ENCODE data around the gene KRTAP2-3. TPM values are rescaled to one million over a fixed set of nuclear protein-coding genes. Genes with fewer than 3 reads are reported as not detected.

KRTAP2-3 gene, protein sequence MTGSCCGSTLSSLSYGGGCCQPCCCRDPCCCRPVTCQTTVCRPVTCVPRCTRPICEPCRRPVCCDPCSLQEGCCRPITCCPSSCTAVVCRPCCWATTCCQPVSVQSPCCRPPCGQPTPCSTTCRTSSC
- 0.89 TPM in 1 of 2 replicates, not detected in the other for total RNA-seq

GRCh38 chr17:41060052-41060604 lies at the start of gene KRTAP2-3:
Gene KRTAP2-3, minus strand, starts transcription at chr17:41060114. Its CDS starts 64 bp downstream, at chr17:41060050.

GRCh38 chr17:41105347-41105746 lies 45.4 kb upstream of the KRTAP2-3 start, which contains the start of gene KRTAP4-9:
Gene KRTAP4-9, plus strand, starts transcription at chr17:41105389. Its CDS starts 0 bp downstream, at chr17:41105389.

DNA sequence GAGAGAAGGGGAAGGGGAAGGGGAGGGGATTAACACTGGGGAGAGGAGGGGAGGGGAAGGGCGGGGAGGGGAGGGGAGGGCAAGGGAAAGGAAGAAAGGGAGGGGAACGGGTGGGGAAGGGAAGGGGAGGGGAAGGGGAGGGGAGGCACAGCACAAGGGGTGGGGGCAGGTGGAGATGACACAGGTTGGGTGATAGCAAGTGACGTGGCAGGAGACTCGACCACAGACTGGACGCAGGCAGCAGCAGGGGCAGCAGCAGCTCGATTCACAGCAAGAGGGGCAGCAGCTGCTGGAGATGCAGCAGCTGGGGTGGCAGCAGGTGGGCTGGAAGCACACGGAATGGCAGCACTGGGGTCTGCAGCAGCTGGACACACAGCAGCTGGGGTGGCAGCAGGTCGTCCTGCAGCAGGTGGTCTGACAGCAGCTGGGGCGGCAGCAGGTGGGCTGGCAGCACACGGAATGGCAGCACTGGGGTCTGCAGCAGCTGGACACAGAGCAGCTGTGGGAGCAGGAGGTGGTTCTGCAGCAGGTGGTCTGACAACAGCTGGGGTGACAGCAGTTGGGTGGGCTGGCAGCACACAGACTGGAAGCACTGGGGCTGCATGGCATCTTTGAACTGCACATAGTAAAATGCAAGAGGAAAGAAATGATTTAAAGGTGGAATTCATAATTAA lies 41.8 kb upstream of the KRTAP2-3 start, which contains the start of gene KRTAP4-16:
KRTAP4-16 (minus strand) TSS at position 624 of the 674 bp plus-strand sequence; CDS start at position 624, 0 bp downstream.

DNA sequence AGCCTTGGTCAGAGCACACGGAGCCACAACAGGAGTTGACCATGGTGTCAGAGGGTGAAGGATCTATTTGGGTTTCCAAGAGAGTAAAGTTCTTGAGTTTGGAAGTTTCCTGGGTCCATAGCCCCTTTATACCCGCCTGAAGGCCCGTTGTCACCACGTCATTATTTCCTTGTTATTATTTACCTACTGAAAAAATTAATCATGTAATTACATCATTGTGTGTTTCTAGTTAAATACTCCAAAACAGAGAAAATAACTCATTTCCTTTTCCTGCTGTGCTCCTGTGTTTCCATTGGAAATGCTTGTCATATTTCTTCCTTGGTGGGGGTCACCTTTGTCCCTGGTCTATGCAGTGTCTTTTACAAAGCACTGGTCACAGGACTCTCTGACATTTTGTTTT lies 38.1 kb upstream of the KRTAP2-3 start, which contains the start of gene KRTAP4-8:
KRTAP4-8 (minus strand) TSS at position 101 of the 400 bp plus-strand sequence; CDS start at position 43, 58 bp downstream.

GRCh38 chr17:41084100-41084856 lies 24.4 kb upstream of the KRTAP2-3 start, which contains the start of gene KRTAP4-7:
Gene KRTAP4-7, plus strand, starts transcription at chr17:41084150. Its CDS starts 57 bp downstream, at chr17:41084207.

DNA sequence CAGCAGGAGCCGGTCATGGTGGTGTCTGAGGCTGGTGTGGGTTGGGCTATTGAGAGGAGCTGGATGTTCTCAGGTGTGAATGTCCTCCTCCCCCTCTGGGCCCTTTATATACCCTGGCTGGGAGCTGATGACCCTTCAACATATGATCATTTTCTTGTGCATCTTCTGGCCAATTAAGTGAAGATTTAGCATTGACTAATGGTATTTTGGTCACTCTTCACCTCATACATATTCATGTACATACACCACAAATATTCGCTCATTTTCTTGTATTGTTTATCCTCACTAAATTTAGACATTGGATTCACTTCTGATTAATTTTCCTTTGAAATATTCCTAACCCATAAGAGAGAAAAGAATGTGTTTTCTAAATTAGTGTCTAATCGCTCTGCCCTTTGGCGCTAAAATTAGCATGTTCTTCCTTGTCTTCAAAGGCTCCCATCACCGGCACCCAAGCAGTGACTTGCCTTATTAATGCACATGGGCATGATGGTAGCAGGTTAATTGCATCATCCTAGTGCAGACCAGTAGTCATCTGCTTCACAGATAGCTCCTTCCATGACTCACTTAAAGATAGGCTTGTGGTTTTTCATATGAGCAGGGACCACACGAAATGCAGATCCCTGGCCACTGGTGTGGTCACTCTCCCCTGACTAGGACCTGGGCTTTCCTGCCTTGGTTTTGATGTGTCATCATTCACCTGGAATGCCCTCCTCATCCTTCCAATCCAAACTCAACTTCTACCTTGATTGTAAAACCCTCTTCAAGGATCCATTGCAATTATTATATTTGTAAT lies 6.1 kb upstream of the KRTAP2-3 start, which contains the start of gene KRTAP2-4:
KRTAP2-4 (minus strand) TSS at position 51 of the 796 bp plus-strand sequence; CDS start at position 17, 34 bp downstream.

GRCh38 chr17:41055130-41055529 lies 4.8 kb downstream of the KRTAP2-3 start, which contains the start of gene KRTAP2-2:
Gene KRTAP2-2, minus strand, starts transcription at chr17:41055230. Its CDS starts 19 bp downstream, at chr17:41055211.

GRCh38 chr17:41046735-41047465 lies 13.0 kb downstream of the KRTAP2-3 start, which contains the start of gene KRTAP2-1:
Gene KRTAP2-1, minus strand, starts transcription at chr17:41047316. Its CDS starts 49 bp downstream, at chr17:41047267.

DNA sequence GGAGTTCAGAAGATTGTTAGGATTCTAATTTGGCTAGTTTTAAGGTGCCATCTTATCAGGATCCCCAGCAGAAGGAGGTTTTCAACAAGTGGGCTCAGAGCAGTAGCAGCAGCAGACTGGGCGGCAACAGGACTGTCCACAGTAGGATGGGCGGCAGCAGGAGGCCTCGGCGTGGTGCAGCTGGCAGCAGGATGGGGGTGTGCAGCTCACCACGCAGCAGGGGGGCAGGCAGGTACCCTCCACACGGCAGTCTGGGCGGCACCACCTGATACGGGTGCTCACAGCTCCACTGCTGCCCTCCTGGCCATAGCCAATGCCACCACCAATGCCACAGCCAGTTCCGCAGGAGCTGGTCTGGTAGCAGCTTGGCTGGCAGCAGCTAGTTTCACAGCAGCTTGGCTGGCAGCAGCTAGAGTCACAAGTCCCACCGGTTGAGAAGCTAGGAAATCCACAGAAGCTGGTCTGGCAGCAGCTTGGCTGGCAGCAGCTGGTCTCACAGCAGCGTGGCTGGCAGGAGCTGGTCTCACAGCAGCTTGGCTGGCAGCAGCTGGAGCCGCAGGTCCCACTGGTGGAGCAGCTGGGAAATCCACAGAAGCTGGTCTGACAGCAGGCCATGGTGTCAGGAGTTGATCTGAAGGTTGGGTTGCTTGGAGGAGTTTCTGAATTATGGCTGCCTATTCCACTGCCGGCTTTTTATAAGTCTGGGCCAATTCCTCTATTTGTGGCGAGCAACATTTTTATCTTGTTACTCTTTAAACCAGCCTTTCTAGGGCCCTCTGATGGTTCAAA lies 18.9 kb downstream of the KRTAP2-3 start, which contains the start of gene KRTAP1-1:
KRTAP1-1 (minus strand) TSS at position 668 of the 789 bp plus-strand sequence; CDS start at position 615, 53 bp downstream.

DNA sequence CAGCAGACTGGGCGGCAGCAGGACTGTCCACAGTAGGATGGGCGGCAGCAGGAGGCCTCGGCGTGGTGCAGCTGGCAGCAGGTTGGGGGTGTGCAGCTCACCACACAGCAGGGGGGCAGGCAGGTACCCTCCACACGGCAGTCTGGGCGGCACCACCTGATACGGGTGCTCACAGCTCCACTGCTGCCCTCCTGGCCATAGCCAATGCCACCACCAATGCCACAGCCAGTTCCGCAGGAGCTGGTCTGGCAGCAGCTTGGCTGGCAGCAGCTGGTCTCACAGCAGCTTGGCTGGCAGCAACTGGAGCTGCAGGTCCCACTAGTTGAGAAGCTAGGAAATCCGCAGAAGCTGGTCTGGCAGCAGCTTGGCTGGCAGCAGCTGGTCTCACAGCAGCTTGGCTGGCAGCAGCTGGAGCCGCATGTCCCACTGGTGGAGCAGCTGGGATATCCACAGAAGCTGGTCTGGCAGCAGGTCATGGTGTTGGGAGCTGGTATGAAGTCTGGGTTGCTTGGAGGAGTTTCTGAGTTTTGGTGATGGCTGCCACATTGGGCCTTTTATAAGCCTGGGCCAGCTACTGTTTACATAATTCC lies 25.5 kb downstream of the KRTAP2-3 start, which contains the start of gene KRTAP1-3:
KRTAP1-3 (minus strand) TSS at position 529 of the 590 bp plus-strand sequence; CDS start at position 476, 53 bp downstream.

GRCh38 chr17:41029633-41030245 lies 30.2 kb downstream of the KRTAP2-3 start, which contains the start of gene KRTAP1-4:
Gene KRTAP1-4, minus strand, starts transcription at chr17:41030195. Its CDS starts 117 bp downstream, at chr17:41030078.

DNA sequence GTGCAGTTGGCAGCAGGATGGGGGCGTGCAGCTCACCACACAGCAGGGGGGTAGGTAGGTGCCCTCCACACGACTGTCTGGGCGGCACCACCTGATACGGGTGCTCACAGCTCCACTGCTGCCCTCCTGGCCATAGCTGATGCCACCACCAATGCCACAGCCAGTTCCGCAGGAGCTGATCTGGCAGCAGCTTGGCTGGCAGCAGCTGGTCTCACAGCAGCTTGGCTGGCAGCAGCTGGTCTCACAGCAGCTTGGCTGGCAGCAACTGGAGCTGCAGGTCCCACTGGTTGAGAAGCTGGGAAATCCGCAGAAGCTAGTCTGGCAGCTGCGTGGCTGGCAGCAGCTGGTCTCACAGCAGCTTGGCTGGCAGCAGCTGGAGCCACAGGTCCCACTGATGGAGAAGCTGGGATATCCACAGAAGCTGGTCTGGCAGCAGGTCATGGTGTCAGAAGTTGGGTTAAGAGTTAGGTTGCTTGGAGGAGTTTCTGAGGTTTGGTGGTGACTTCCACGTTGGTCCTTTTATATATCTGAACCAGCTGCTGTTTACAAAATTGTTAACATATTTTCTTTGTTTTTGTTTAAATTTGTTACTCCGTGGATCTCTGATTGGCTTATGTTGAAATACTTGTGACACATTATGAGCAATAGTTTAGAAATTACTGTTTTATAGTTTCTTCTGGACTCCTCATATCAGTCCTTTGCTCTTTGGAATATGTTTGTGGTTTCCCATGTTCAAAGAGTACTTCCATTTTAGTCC lies 33.0 kb downstream of the KRTAP2-3 start, which contains the start of gene KRTAP1-5:
KRTAP1-5 (minus strand) TSS at position 494 of the 757 bp plus-strand sequence; CDS start at position 441, 53 bp downstream.

Other genes starting within 250 kb of the KRTAP2-3 start
- 14.4 and 20.9 TPM in 2 replicates for gene KRT10, start 237.5 kb downstream of the KRTAP2-3 start, total RNA-seq
- under 0.01 TPM in 1 of 2 replicates, not detected in the other for gene KRT12, start 192.9 kb downstream of the KRTAP2-3 start, total RNA-seq
- gene KRT20, start 174.9 kb downstream of the KRTAP2-3 start, total RNA-seq: not detected in 2 replicates
- gene KRT23, start 122.5 kb downstream of the KRTAP2-3 start, total RNA-seq: 3.5 and 4.3 TPM in 2 replicates
- gene KRT39, start 93.2 kb downstream of the KRTAP2-3 start, total RNA-seq: not detected in 2 replicates
- gene KRT40, start 75.8 kb downstream of the KRTAP2-3 start, total RNA-seq: not detected in 2 replicates
- gene KRTAP3-3, start 66.0 kb downstream of the KRTAP2-3 start, total RNA-seq: not detected in 2 replicates
- not detected in 2 replicates for gene KRTAP3-2, start 60.2 kb downstream of the KRTAP2-3 start, total RNA-seq
- gene KRTAP3-1, start 51.0 kb downstream of the KRTAP2-3 start, total RNA-seq: not detected in 2 replicates
- gene KRTAP1-5, start 32.9 kb downstream of the KRTAP2-3 start, total RNA-seq: 15.4 and 18.2 TPM in 2 replicates
- not detected in 2 replicates for gene KRTAP1-4, start 29.9 kb downstream of the KRTAP2-3 start, total RNA-seq
- not detected in 2 replicates for gene KRTAP1-3, start 25.2 kb downstream of the KRTAP2-3 start, total RNA-seq
- gene KRTAP1-1, start 18.7 kb downstream of the KRTAP2-3 start, total RNA-seq: 0.35 TPM in 1 of 2 replicates, not detected in the other
- gene KRTAP2-1, start 12.8 kb downstream of the KRTAP2-3 start, total RNA-seq: not detected in 2 replicates
- gene KRTAP2-2, start 4.9 kb downstream of the KRTAP2-3 start, total RNA-seq: not detected in 2 replicates
- not detected in 2 replicates for gene KRTAP2-4, start 5.8 kb upstream of the KRTAP2-3 start, total RNA-seq
- gene KRTAP4-7, start 24.0 kb upstream of the KRTAP2-3 start, total RNA-seq: not detected in 2 replicates
- gene KRTAP4-8, start 38.0 kb upstream of the KRTAP2-3 start, total RNA-seq: not detected in 2 replicates
- gene KRTAP4-16, start 42.1 kb upstream of the KRTAP2-3 start, total RNA-seq: not detected in 2 replicates
- not detected in 2 replicates for gene KRTAP4-9, start 45.3 kb upstream of the KRTAP2-3 start, total RNA-seq
- not detected in 2 replicates for gene KRTAP4-11, start 58.3 kb upstream of the KRTAP2-3 start, total RNA-seq
- gene KRTAP4-12, start 64.1 kb upstream of the KRTAP2-3 start, total RNA-seq: not detected in 2 replicates
- gene KRTAP4-6, start 80.4 kb upstream of the KRTAP2-3 start, total RNA-seq: not detected in 2 replicates
- gene KRTAP4-5, start 89.7 kb upstream of the KRTAP2-3 start, total RNA-seq: not detected in 2 replicates
- not detected in 2 replicates for gene KRTAP4-4, start 100.6 kb upstream of the KRTAP2-3 start, total RNA-seq
- gene KRTAP4-3, start 108.1 kb upstream of the KRTAP2-3 start, total RNA-seq: not detected in 2 replicates
- gene KRTAP4-2, start 118.1 kb upstream of the KRTAP2-3 start, total RNA-seq: not detected in 2 replicates
- gene KRTAP4-1, start 124.8 kb upstream of the KRTAP2-3 start, total RNA-seq: not detected in 2 replicates
- gene KRTAP9-1, start 129.8 kb upstream of the KRTAP2-3 start, total RNA-seq: not detected in 2 replicates
- not detected in 2 replicates for gene KRTAP9-2, start 166.5 kb upstream of the KRTAP2-3 start, total RNA-seq
- not detected in 2 replicates for gene KRTAP9-3, start 172.3 kb upstream of the KRTAP2-3 start, total RNA-seq
- gene KRTAP9-8, start 177.9 kb upstream of the KRTAP2-3 start, total RNA-seq: not detected in 2 replicates
- not detected in 2 replicates for gene KRTAP9-4, start 189.6 kb upstream of the KRTAP2-3 start, total RNA-seq
- not detected in 2 replicates for gene KRTAP9-9, start 195.3 kb upstream of the KRTAP2-3 start, total RNA-seq
- not detected in 2 replicates for gene KRTAP9-6, start 205.3 kb upstream of the KRTAP2-3 start, total RNA-seq
- gene KRTAP9-7, start 215.6 kb upstream of the KRTAP2-3 start, total RNA-seq: not detected in 2 replicates
- not detected in 2 replicates for gene KRTAP29-1, start 242.7 kb upstream of the KRTAP2-3 start, total RNA-seq
- gene KRTAP16-1, start 249.2 kb upstream of the KRTAP2-3 start, total RNA-seq: not detected in 2 replicates

All from myometrial cell (primary cell).